ENCODE results near the gene IQCH. TPM values are rescaled to one million over a fixed set of nuclear protein-coding genes. Genes with fewer than 3 reads are reported as not detected.

Gene IQCH
- total and polyA plus RNA-seq, 9 of the 15 experiments (the other 6 are each of a cell fraction or from before 2014, with no cell fraction given), result 1.8 to 3.9 (median 2.7) TPM

DNA sequence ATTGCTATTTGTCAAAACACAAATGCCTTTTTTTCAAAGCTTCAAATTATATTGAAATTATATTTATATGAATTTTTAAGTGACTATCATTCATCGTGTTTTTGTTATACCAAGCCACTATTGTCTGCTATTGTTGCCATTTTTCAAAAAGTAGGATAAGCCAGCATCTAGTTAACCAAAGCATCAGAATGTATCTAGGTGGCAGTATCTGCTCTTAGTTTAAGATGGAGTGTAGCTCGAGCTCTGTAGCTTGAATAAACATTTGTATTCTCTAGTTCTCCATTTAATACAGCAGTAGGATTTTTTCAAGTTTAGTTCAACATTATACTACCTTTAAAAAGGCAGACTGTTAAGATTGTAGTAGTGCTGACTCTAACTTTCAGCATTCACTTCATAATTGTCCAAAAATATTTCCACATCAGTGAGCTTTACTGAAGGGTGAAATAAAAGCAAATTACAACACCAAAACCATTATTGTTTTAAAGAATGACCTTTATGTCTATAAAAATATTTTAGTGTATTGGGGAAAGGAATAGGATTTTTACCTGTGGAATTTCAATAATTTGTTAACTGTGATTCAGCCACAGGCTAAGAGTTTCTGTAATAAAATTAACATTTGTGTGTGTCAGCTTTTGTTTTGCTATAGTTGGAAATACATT lies 246.7 kb downstream of the IQCH start (continued):
- TF ChIP-seq, protein P1, sequence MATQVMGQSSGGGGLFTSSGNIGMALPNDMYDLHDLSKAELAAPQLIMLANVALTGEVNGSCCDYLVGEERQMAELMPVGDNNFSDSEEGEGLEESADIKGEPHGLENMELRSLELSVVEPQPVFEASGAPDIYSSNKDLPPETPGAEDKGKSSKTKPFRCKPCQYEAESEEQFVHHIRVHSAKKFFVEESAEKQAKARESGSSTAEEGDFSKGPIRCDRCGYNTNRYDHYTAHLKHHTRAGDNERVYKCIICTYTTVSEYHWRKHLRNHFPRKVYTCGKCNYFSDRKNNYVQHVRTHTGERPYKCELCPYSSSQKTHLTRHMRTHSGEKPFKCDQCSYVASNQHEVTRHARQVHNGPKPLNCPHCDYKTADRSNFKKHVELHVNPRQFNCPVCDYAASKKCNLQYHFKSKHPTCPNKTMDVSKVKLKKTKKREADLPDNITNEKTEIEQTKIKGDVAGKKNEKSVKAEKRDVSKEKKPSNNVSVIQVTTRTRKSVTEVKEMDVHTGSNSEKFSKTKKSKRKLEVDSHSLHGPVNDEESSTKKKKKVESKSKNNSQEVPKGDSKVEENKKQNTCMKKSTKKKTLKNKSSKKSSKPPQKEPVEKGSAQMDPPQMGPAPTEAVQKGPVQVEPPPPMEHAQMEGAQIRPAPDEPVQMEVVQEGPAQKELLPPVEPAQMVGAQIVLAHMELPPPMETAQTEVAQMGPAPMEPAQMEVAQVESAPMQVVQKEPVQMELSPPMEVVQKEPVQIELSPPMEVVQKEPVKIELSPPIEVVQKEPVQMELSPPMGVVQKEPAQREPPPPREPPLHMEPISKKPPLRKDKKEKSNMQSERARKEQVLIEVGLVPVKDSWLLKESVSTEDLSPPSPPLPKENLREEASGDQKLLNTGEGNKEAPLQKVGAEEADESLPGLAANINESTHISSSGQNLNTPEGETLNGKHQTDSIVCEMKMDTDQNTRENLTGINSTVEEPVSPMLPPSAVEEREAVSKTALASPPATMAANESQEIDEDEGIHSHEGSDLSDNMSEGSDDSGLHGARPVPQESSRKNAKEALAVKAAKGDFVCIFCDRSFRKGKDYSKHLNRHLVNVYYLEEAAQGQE (IDR thresholded peaks at IDR 0.05; ENCODE audit: borderline replicate concordance), result peak; percentile 80; the same call in 1 of the 2 replicates
- TF ChIP-seq, protein P1 (CRISPR knock-in tag; IDR thresholded peaks at IDR 0.05; ENCODE audit: low read depth), result no peak
- TF ChIP-seq FOXP1 (CRISPR knock-in tag; IDR thresholded peaks at IDR 0.05), result no peak
- TF ChIP-seq, protein P2, sequence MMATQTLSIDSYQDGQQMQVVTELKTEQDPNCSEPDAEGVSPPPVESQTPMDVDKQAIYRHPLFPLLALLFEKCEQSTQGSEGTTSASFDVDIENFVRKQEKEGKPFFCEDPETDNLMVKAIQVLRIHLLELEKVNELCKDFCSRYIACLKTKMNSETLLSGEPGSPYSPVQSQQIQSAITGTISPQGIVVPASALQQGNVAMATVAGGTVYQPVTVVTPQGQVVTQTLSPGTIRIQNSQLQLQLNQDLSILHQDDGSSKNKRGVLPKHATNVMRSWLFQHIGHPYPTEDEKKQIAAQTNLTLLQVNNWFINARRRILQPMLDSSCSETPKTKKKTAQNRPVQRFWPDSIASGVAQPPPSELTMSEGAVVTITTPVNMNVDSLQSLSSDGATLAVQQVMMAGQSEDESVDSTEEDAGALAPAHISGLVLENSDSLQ (IDR thresholded peaks at IDR 0.05), result no peak
- no peak for TF ChIP-seq DMBX1 (CRISPR knock-in tag; IDR thresholded peaks at IDR 0.05; ENCODE audit: borderline replicate concordance)

Measured in K562 (cell line).